HepG2 (cell line): ENCODE data around the gene SCFD2. TPM values are rescaled to one million over a fixed set of nuclear protein-coding genes. Genes with fewer than 3 reads are reported as not detected.

Source experiments
- ATAC-seq: fragments of 200-7000 bp; cut with Tn5 transposase; 3 replicates; pipeline ENCODE4 v1.9.1; 2020; ENCODE audit warnings: mild to moderate bottlenecking, moderate library complexity
- BruUV-seq: library from RNA; stranded (reverse); fragments of 400-500 nt; replicated peaks from 2 replicates; lab custom pipeline; 2021; lab: Mats Ljungman, UMichigan
- CTCF ChIA-PET: fragments of 300-600 bp; formaldehyde crosslinking; extraction: SDS; loops from one replicate; lab custom pipeline; 2021; ENCODE audit warnings: low total read pairs, inconsistent platforms, low intra/inter-chr PET ratio; lab: Yijun Ruan, JAX
- POLR2A ChIA-PET: fragments of 350-600 bp; sonication (Branson Sonifier 250); formaldehyde crosslinking; loops from one replicate; lab custom pipeline; 2020; ENCODE audit warnings: antibody characterized with exemption, inconsistent platforms; lab: Yijun Ruan, JAX
- DNase-seq: peaks from one replicate; pipeline ENCODE4 v3.0.0-alpha.2; 2015; ENCODE audit warnings: low spot score
- FAIRE-seq: peaks from 3 replicates; lab custom pipeline; 2011; peaks lifted over from hg19 to GRCh38; lab: Jason Lieb, UNC
- H2AFZ ChIP-seq: one replicate; pipeline ENCODE4 v1.6.1; 2011; ENCODE audit warnings: low read length, inconsistent platforms
- H3K27ac ChIP-seq: fragments of 300-600 bp; 3 replicates; pipeline ENCODE4 v1.8.0; 2011; ENCODE audit warnings: mixed run types, mild to moderate bottlenecking, mixed read lengths, low read length, inconsistent platforms; ENCODE audit not compliant: insufficient read depth; ENCODE audit errors: extremely low read length
- H3K27me3 ChIP-seq, 2 experiments: fragments of 200-600 bp in 1 of 2; 2 replicates in 1 of 2; 3 replicates in 1 of 2; pipeline versions ENCODE4 v1.6.0 to v1.8.0; 2011; ENCODE audit warnings: low read length in 2 of 2, mild to moderate bottlenecking in 2 of 2, moderate library complexity in 2 of 2, inconsistent platforms in 1 of 2; ENCODE audit not compliant: insufficient read depth in 2 of 2, control insufficient read depth in 1 of 2
- H3K36me3 ChIP-seq, 2 experiments: fragments of 200-600 bp in 1 of 2; replicated peaks in 1 of 2; 2 replicates in 1 of 2; 3 replicates in 1 of 2; pipeline versions ENCODE4 v1.5.1 to v1.8.0; 2011; ENCODE audit warnings: low read length in 2 of 2, inconsistent platforms in 1 of 2; ENCODE audit not compliant: insufficient read depth in 2 of 2, control insufficient read depth in 1 of 2
- H3K4me1 ChIP-seq: 2 replicates; pipeline ENCODE4 v1.5.1; 2012; ENCODE audit warnings: low read length, inconsistent platforms; ENCODE audit not compliant: insufficient read depth
- H3K4me2 ChIP-seq: 2 replicates; pipeline ENCODE4 v1.6.0; 2011; ENCODE audit warnings: low read depth, low read length, inconsistent platforms
- H3K4me3 ChIP-seq, 3 experiments: fragments of 200-600 bp in 1 of 3; sonication (generic), shearing (Covaris generic) in 1 of 3; replicated peaks in 1 of 3; 2 replicates each; pipeline ENCODE4 v1.5.1; 2011 to 2016; ENCODE audit warnings: low read length in 3 of 3, inconsistent platforms in 2 of 3, low read depth in 2 of 3, mild to moderate bottlenecking in 2 of 3, control low read depth in 1 of 3, mixed read lengths in 1 of 3; ENCODE audit not compliant: insufficient read depth in 1 of 3
- H3K79me2 ChIP-seq: one replicate; pipeline ENCODE4 v1.6.1; 2011; ENCODE audit warnings: low read length, inconsistent platforms; ENCODE audit not compliant: insufficient read depth
- H3K9ac ChIP-seq: 2 replicates; pipeline ENCODE4 v1.6.0; 2011; ENCODE audit warnings: mild to moderate bottlenecking, low read depth, low read length, inconsistent platforms; ENCODE audit not compliant: insufficient read depth
- H3K9me3 ChIP-seq: 2 replicates; pipeline ENCODE4 v1.5.1; 2012; ENCODE audit warnings: mild to moderate bottlenecking, low read length
- H4K20me1 ChIP-seq: 2 replicates; pipeline ENCODE4 v1.6.0; 2011; ENCODE audit warnings: inconsistent platforms, mild to moderate bottlenecking, low read length, moderate library complexity; ENCODE audit not compliant: insufficient read depth
- KMT2A ChIP-seq: sonication (generic); formaldehyde crosslinking; IDR thresholded peaks from 2 replicates; pipeline ENCODE4 v1.4.0; 2020; ENCODE audit warnings: missing genetic modification reagents
- MBNL3 ChIP-seq: fragments of 250-450 bp; sonication (Bioruptor Pico); conservative IDR thresholded peaks from 2 replicates; pipeline ENCODE4 v1.8.0; 2022; ENCODE audit warnings: mild to moderate bottlenecking, inconsistent platforms
- MEIS2 ChIP-seq: sonication (generic); formaldehyde crosslinking; IDR thresholded peaks from 2 replicates; pipeline ENCODE4 v1.9.0; 2021; ENCODE audit warnings: mild to moderate bottlenecking, missing genetic modification reagents
- NFKB2 ChIP-seq: sonication (generic); formaldehyde crosslinking; IDR thresholded peaks from 2 replicates; pipeline ENCODE4 v1.4.0; 2020; ENCODE audit warnings: missing genetic modification reagents, borderline replicate concordance
- PITX1 ChIP-seq: sonication (generic); formaldehyde crosslinking; IDR thresholded peaks from 2 replicates; pipeline ENCODE4 v1.5.1; 2020; ENCODE audit warnings: mild to moderate bottlenecking, missing genetic modification reagents
- PRMT3 ChIP-seq: sonication (generic); formaldehyde crosslinking; IDR thresholded peaks from 2 replicates; pipeline ENCODE4 v1.8.1; 2022; ENCODE audit warnings: low read depth, mild to moderate bottlenecking, moderate library complexity, missing genetic modification reagents, borderline replicate concordance
- PRPF4 ChIP-seq: fragments of 200-400 bp; formaldehyde crosslinking; IDR thresholded peaks from 2 replicates; pipeline ENCODE4 v1.6.1; 2016; ENCODE audit warnings: low read length, low read depth; ENCODE audit not compliant: poor library complexity, severe bottlenecking
- THAP11 ChIP-seq: IDR thresholded peaks from 2 replicates; pipeline ENCODE4 v1.6.1; 2016; ENCODE audit warnings: missing biosample characterization, missing genetic modification reagents
- XRCC5 ChIP-seq: fragments of 200-400 bp; formaldehyde crosslinking; optimal IDR thresholded peaks from 2 replicates; pipeline ENCODE3; 2017; ENCODE audit warnings: mild to moderate bottlenecking, low read length
- ZFP82 ChIP-seq: sonication (generic); formaldehyde crosslinking; IDR thresholded peaks from 2 replicates; pipeline ENCODE4 v1.5.1; 2020; ENCODE audit warnings: mild to moderate bottlenecking, missing genetic modification reagents, borderline replicate concordance
- ZFYVE20 ChIP-seq: sonication (generic); formaldehyde crosslinking; IDR thresholded peaks from 2 replicates; pipeline ENCODE4 v1.8.0; 2023; ENCODE audit warnings: low read depth, mild to moderate bottlenecking, moderate library complexity, missing genetic modification reagents, borderline replicate concordance
- ZKSCAN1 ChIP-seq: fragments of 150-350 bp; IDR thresholded peaks from 2 replicates; pipeline ENCODE4 v1.6.1; 2014; ENCODE audit warnings: low read length
- ZNF225 ChIP-seq: sonication (generic); formaldehyde crosslinking; IDR thresholded peaks from 2 replicates; pipeline ENCODE4 v1.4.0; 2020; ENCODE audit warnings: mild to moderate bottlenecking, missing genetic modification reagents
- ZNF460 ChIP-seq: sonication (generic); formaldehyde crosslinking; IDR thresholded peaks from 2 replicates; pipeline ENCODE4 v1.5.1; 2020; ENCODE audit warnings: missing genetic modification reagents, mild to moderate bottlenecking, borderline replicate concordance
- ZNF564 ChIP-seq: sonication (generic); formaldehyde crosslinking; IDR thresholded peaks from 2 replicates; pipeline ENCODE4 v1.8.1; 2023; ENCODE audit warnings: mild to moderate bottlenecking, missing genetic modification reagents
- WGBS: methylation state at CpG from one replicate; pipeline ENCODE4 v1.1.6; 2017; ENCODE audit warnings: low lambda C conversion rate; 5-methylcytosine and 5-hydroxymethylcytosine counted together
- in situ Hi-C: cut with HindIII; loops from 2 replicates; pipeline ENCODE4 v1.10.0; 2017; ENCODE audit warnings: low pct_unique_long_range_greater_than_20kb; ENCODE audit not compliant: extremely low pct_ligation_motif_present
- intact Hi-C: fragments of 100-400 bp; cut with micrococcal nuclease; formaldehyde crosslinking; loops from one replicate; pipeline ENCODE4 v1.10.0; 2022; ENCODE audit not compliant: unreplicated experiment
- polyA plus RNA-seq, 8 experiments: library from polyadenylated mRNA; depleted of rRNA in 3 of 8; stranded (reverse) in 7 of 8; unstranded in 1 of 8; fragments of >200 nt; fragmentation: Illumina TruSeq in 4 of 8; extraction: Trizol in 4 of 8; gene quantifications; 2 replicates each; pipeline versions ENCODE4 v1.2.1 to v1.2.3, GENCODE V29; 2011 to 2016; ENCODE audit warnings: low read depth in 4 of 8, missing spikeins in 1 of 8, mixed read lengths in 1 of 8; ENCODE audit not compliant: insufficient read depth in 1 of 8
- total RNA-seq, 5 experiments: library from RNA; depleted of rRNA; stranded (reverse); fragments of >200 nt; fragmentation: Illumina TruSeq; extraction: Trizol; gene quantifications; 2 replicates each; pipeline ENCODE4 v1.2.3, GENCODE V29; 2016; ENCODE audit warnings: low read depth in 1 of 5
- TF ChIP-seq, protein P1 (sequence below): sonication (generic); formaldehyde crosslinking; conservative IDR thresholded peaks from 2 replicates; pipeline ENCODE4 v1.4.0; 2020; ENCODE audit warnings: missing genetic modification reagents
- TF ChIP-seq, protein P2 (sequence below): sonication (generic); formaldehyde crosslinking; IDR thresholded peaks from 2 replicates; pipeline ENCODE4 v1.4.0; 2020; ENCODE audit warnings: mild to moderate bottlenecking, missing genetic modification reagents

The SCFD2 gene
- total and polyA plus RNA-seq, 2 of the 13 experiments (the other 11 are each of a cell fraction or from before 2014, with no cell fraction given), result 4.6 to 15.6 TPM

- H3K9me3 ChIP-seq, result no peaks in the 10 kb centered on the region
- intact Hi-C loops (no loop called here), in situ Hi-C loops (no loop called here)
- no peak overlapping the region for H3K4me2 ChIP-seq
- CTCF ChIA-PET, result no interaction called here
- WGBS, result 96% methylated on average over 2 of the region's 2 CpGs
- no peaks in the 10 kb centered on the region for H3K36me3 ChIP-seq
- H4K20me1 ChIP-seq, result no peaks in the 10 kb centered on the region
- FAIRE-seq (no peak), ATAC-seq (no peak)
- H3K4me3 ChIP-seq, result no peak overlapping the region
- H3K79me2 ChIP-seq, result no peaks in the 10 kb centered on the region
- H3K27me3 ChIP-seq, result no peaks in the 10 kb centered on the region
- no peak overlapping the region for H3K27ac ChIP-seq
- TF ChIP-seq ZNF460 (CRISPR knock-in tag) (no peak), PRPF4 (no peak), KMT2A (no peak), MBNL3 (CRISPR knock-in tag) (no peak), ZNF564 (no peak), XRCC5 (no peak), ZNF225 (CRISPR knock-in tag) (no peak)
- TF ChIP-seq, protein P1, sequence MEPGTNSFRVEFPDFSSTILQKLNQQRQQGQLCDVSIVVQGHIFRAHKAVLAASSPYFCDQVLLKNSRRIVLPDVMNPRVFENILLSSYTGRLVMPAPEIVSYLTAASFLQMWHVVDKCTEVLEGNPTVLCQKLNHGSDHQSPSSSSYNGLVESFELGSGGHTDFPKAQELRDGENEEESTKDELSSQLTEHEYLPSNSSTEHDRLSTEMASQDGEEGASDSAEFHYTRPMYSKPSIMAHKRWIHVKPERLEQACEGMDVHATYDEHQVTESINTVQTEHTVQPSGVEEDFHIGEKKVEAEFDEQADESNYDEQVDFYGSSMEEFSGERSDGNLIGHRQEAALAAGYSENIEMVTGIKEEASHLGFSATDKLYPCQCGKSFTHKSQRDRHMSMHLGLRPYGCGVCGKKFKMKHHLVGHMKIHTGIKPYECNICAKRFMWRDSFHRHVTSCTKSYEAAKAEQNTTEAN, result no peak
- TF ChIP-seq, all 625 proteins: peak for 0
- BruUV-seq, result no TSS peak
- Histone ChIP-seq H2AFZ (no peak overlapping the region), H3K4me1 (peaks cover 9% of the 10 kb centered on the region), H3K9ac (no peak overlapping the region)
- POLR2A ChIA-PET, result no interaction called here
- no peak for DNase-seq
These were observed 325.0 kb downstream of the SCFD2 start for GRCh38 chr4:53040851-53041250.

DNA sequence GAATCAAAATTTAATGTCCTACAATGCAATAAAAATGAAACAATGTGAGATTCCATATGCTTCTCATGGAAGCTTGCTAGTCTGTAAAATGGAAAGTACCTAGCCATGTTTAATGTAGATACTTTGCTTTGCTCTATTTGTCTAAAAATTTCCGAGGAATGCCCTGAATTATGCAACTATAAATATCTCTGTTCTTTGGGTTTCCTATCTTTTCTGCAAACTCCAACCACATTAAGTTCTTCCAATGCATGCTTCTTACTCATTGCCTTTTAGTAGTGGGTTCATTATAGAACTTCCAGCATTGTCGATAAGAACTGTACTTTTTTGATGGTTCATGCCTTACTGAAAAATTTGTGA lies 325.4 kb downstream of the SCFD2 start:
- H4K20me1 ChIP-seq, result no peaks in the 10 kb centered on the region
- ChIA-PET CTCF (no interaction called here), POLR2A (no interaction called here)
- no peak overlapping the region for H3K4me3 ChIP-seq
- H3K36me3 ChIP-seq, result no peaks in the 10 kb centered on the region
- H3K9me3 ChIP-seq, result no peaks in the 10 kb centered on the region
- no TSS peak for BruUV-seq
- no peaks in the 10 kb centered on the region for H3K79me2 ChIP-seq
- no peaks in the 10 kb centered on the region for H3K27me3 ChIP-seq
- no peak overlapping the region for H3K9ac ChIP-seq
- ATAC-seq (no peak), DNase-seq (no peak), FAIRE-seq (no peak)
- WGBS, result 95% methylated on average over 2 of the region's 2 CpGs
- H3K4me2 ChIP-seq, result no peak overlapping the region
- no peak overlapping the region for H2AFZ ChIP-seq
- H3K27ac ChIP-seq, result no peak overlapping the region
- intact Hi-C loops (no loop called here), in situ Hi-C loops (no loop called here)
- H3K4me1 ChIP-seq, result peaks cover 9% of the 10 kb centered on the region
- TF ChIP-seq, protein P1, result no peak
- no peak for TF ChIP-seq ZKSCAN1
- no peak for TF ChIP-seq ZFP82
- TF ChIP-seq NFKB2, result no peak
- no peak for TF ChIP-seq THAP11
- TF ChIP-seq MEIS2 (CRISPR knock-in tag), result no peak
- no peak for TF ChIP-seq PRMT3 (CRISPR knock-in tag)
- TF ChIP-seq, protein P2, sequence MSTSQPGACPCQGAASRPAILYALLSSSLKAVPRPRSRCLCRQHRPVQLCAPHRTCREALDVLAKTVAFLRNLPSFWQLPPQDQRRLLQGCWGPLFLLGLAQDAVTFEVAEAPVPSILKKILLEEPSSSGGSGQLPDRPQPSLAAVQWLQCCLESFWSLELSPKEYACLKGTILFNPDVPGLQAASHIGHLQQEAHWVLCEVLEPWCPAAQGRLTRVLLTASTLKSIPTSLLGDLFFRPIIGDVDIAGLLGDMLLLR (CRISPR knock-in tag), result no peak
- no peak for TF ChIP-seq ZFYVE20
- TF ChIP-seq PITX1, result no peak
